GM18498 (cell line): Measurements from ENCODE around the gene RNF167.

Source experiments
- ATAC-seq: cut with Tn5 transposase; IDR thresholded peaks from one replicate; pipeline ENCODE4 v1.9.1; 2021; ENCODE audit warnings: mild to moderate bottlenecking, moderate library complexity; ENCODE audit not compliant: unreplicated experiment

The RNF167 gene

DNA sequence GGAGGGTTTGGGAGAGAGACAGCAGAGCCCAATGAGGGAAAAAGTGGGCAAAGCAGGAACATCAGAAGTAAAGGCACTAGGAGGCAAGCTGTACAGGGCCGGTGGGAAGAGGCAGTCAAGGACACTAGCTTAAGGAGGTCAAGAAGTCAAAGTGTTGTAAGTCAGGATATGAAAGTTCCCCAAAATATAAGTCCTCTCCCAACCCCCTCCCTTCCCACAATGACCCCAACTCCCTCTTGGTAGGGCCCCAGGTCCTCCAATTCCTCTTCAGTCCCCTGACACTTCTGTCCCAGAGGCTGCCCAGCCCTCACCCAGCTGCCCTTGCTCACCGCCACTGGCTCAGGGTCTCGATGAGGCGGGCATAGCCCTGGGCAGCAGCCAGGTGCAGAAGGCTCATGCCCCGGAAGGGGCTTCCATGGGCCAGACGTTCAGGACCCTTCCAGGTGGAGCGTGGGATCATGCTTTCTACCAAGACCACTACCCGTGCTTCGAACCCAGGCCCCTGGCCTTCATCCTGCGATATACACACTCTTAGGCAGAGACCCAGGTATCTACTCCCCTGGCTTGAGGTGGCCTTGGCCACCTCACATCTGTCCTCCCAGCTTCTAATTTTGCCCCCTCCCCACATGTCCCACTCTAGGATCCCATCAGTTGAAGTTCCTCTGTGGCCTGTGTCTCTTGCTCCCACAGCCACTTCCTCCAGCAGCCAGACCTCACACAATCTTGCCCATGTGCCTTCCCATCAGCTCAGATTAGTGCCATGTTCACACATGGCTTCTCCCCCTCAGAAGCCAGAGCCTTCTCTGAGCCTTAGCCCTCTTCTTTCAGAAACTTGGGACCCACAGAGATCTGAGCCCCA, 33.4 kb downstream of the RNF167 start:
- ATAC-seq, result no peak

DNA sequence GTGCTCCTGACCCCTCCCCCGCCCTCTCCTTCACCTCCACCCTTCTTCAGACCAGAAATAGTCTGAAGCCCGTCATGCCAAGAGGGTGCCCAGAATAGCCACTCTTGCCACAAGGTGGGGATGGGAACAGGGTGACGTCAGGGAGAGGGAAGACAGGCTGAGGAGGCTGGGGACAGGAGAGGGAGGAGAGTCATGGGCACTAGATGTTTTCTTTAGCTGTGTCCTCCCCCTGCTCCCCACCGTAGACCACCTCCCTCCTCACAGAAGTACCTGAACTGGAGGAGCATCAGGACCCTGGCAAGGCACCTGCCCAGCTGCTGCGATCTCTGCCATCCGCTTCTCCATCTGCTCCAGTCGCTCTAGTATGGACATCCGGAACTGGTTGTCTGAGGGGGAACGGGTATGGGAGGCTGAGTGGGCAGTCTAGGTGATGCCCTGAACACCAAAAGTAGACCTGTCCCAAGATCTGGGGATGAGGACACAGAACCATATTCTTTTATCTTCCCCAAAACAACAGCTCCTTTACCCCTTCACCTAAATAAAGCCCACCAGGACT, 34.1 kb downstream of the RNF167 start:
- no peak for ATAC-seq

GRCh38 chr17:4978726-4979125, 38.7 kb downstream of the RNF167 start:
- ATAC-seq, result no peak

DNA sequence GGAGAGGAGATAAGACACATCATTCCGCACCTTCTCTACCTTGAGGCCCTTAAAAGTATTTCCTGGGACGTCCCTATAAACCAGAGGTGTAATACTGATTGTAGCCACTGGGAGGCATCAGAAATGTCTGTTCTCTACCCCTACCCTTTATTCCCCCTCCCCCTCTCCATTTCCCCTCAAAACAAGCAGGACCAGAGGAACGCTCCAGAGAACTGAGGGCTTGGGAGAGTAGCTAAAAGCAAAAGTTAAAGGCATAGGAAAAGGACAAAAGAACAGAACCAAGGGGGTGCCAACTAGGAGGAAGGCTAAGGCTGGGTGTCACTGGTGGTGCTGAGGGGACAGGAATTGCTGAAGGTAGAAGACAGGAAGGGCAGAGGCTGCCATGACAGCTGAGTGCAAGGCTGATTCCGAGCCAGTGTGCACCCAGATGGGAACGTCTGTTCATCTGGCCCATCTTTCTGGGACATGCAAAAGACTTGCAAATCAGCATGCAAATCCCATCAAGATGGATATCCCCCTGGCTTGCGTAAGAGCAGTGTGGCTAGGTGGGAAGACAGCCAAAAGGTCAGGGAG, 40.7 kb downstream of the RNF167 start:
- no peak for ATAC-seq

DNA sequence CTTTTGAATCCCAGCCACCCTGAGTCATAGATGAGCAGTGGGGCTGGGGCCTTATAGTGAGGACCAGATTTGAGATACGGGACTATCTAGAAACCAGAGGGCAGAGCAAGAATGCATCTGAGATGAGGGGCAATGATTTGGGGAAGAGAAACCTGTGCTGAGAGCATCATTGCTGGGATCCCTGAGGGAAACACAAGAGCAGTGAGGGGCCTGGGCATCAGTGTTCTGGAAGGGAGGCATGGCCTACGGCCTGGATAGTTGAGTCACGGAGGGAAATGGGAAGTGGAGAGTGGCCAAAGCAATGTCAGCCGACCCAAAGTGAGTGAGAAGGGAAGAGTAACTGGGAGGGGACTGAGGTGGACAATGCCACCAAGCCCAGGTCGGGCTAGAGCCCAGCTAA, 42.2 kb downstream of the RNF167 start:
- ATAC-seq, result no peak

DNA sequence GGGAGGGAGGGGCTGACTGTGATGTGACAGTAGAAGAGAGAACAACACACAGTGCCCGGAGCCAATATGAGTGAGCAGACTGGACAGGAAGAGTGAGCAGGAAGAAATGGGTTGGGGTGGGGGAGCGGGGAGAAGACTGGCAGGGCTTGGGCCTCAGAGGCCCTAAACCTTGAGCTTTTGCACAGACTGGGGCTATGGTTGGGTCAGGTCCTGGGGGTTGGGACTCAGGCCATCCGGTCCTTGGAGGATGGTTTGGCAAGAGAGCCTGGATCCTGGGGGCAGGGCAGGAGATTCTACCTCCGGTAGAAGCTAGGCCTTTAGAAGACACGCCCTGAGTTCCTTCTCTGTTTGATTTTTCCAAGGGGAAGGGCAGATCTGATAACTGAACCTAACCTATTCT, 46.3 kb downstream of the RNF167 start:
- ATAC-seq, result no peak

- peak; percentile 76 for ATAC-seq
Measured at GRCh38 chr17:4986951-4987766, 47.1 kb downstream of the RNF167 start, which contains the start of gene CAMTA2. Gene CAMTA2 (minus strand): TSS chr17:4987675. CDS start chr17:4986222, 1,453 bp downstream.

- ATAC-seq, result no peak
Measured at GRCh38 chr17:4987767-4988567, 47.9 kb downstream of the RNF167 start.

DNA sequence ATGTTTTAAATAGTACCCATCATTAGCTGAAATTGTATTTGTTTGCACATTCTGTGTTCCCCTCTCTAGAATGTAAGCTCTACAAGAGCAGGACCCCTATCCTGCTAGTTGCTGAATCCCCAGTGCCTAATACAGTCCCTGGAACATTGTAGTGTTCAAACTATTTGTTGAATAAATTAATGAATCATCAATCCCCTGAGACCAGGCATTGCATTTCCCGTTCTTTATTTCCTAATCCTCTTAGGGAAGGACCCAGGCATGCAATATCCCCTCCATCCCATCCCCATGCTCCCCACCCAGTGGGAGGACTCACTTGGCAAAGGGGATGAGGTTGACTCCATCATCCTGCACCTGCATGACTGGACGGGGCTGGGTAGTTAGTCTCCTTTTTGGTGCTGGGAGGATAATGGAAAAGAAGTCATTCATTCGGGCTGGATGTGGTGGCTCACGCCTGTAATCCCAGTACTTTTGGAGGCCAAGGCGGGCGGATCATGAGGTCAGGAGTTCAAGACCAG, 54.1 kb downstream of the RNF167 start:
- no peak for ATAC-seq
